ENCODE measurements around the gene OSBPL8. TPM values are rescaled to one million over a fixed set of nuclear protein-coding genes. Genes with fewer than 3 reads are reported as not detected.
"Not testable (repeated sequence)": the region's sequence is repeated elsewhere in the genome, so short reads cannot be mapped to it uniquely, and the experiment has no call there.

Gene OSBPL8
- total and polyA plus RNA-seq, 9 of the 15 experiments (the other 6 are each of a cell fraction or from before 2014, with no cell fraction given) = 17.4 to 82.7 (median 42.8) TPM

- POLR2A ChIA-PET = no interaction called here
Measured at GRCh38 chr12:76478045-76478444, 81.5 kb downstream of the OSBPL8 start.

GRCh38 chr12:76472862-76473261, 86.7 kb downstream of the OSBPL8 start:
- H3K27ac ChIP-seq (ENCODE audit: extremely low read depth, low read depth, low read length); H3K36me3 ChIP-seq (ENCODE audit: control insufficient read depth, insufficient read depth, low read length); H3K9me1 ChIP-seq (ENCODE audit: control insufficient read depth, insufficient read depth, low read length); H4K20me1 ChIP-seq (replicated peaks; ENCODE audit: control insufficient read depth, insufficient read depth, low read length); H3K9me3 ChIP-seq (replicated peaks; ENCODE audit: control insufficient read depth, insufficient read depth, low read depth, low read length); H3K4me2 ChIP-seq (ENCODE audit: insufficient read depth, low read length); H3K4me3 ChIP-seq; BruUV-seq (replicated peaks); CTCF ChIA-PET (ENCODE audit: low intra/inter-chr PET ratio); in situ Hi-C loops (cut with MboI); H2AFZ ChIP-seq (ENCODE audit: low read depth, low read length); POLR2A ChIA-PET; H3K9ac ChIP-seq (ENCODE audit: insufficient read depth in 1 of 2, low read depth in 2 of 2, low read length in 2 of 2); ATAC-seq; FAIRE-seq; H3K27me3 ChIP-seq (ENCODE audit: control insufficient read depth in 2 of 2, insufficient read depth in 2 of 2, low read length in 2 of 2): not testable (repeated sequence)
- TF ChIP-seq RFX1 (IDR thresholded peaks at IDR 0.05) (peak; percentile 31; the same call in 1 of the 2 replicates), NFIC (IDR thresholded peaks at IDR 0.05) (peak; percentile 65), RAD21 (CRISPR knock-in tag; conservative IDR thresholded peaks at IDR 0.05 in 1 of 2, IDR thresholded peaks at IDR 0.05 in 1 of 2) (peak; percentile 9 to 56; a peak in 2 of 4 replicates), CTCF (IDR thresholded peaks at IDR 0.05 in 2 of 3, conservative IDR thresholded peaks at IDR 0.05 in 1 of 3; ENCODE audit: insufficient read depth in 2 of 3, low read depth in 1 of 3, low read length in 3 of 3) (peak; percentile 10 to 22 (median 18); a peak in 2 of 6 replicates), ZBTB33 (CRISPR knock-in tag; IDR thresholded peaks at IDR 0.05) (peak; percentile 98)
- Histone ChIP-seq H3K4me1 (replicated peaks in 1 of 2; ENCODE audit: control insufficient read depth in 2 of 2, insufficient read depth in 2 of 2, low read length in 2 of 2) (peaks cover 0 to 23% of the 10 kb centered on the region in 2 experiments; a peak in 2 of 5 replicates), H3K79me2 (ENCODE audit: control insufficient read depth, insufficient read depth, low read length) (peaks cover 41% of the 10 kb centered on the region)
- 56% methylated on average over 4 of the region's 8 CpGs for WGBS (ENCODE audit: insufficient coverage, low coverage, missing lambda C conversion rate)
- DNase-seq (ENCODE audit: extremely low read depth in 1 of 4, low spot score in 3 of 4) = peak in 1 of 4 experiments; percentile 23
- intact Hi-C loops (cut with micrococcal nuclease) = loop anchor here (5.0 kb wide), 2 partner anchors 84 to 114 kb away; partner anchors contain the start of gene OSBPL8

More at GRCh38 chr12:76478045-76478444, 81.5 kb downstream of the OSBPL8 start:
- TF ChIP-seq KDM5B (IDR thresholded peaks at IDR 0.05; ENCODE audit: insufficient replicate concordance, low read depth, low read length) = no peak
- TF ChIP-seq ZNF140 (CRISPR knock-in tag; IDR thresholded peaks at IDR 0.05) = no peak
- no peak for TF ChIP-seq HNRNPK (IDR thresholded peaks at IDR 0.05; ENCODE audit: low read depth, low read length, poor library complexity, severe bottlenecking)
- no peak for TF ChIP-seq DIDO1 (tag; IDR thresholded peaks at IDR 0.05; ENCODE audit: low read depth)
- TF ChIP-seq ZNF174 (CRISPR knock-in tag; IDR thresholded peaks at IDR 0.05) = no peak
- in situ Hi-C loops (cut with MboI) (no loop called here), intact Hi-C loops (cut with micrococcal nuclease) (no loop called here)
- H3K79me2 ChIP-seq (ENCODE audit: control insufficient read depth, insufficient read depth, low read length) = peaks cover 21% of the 10 kb centered on the region; the same call in 2 of the 3 replicates
- 75% methylated on average over 5 of the region's 5 CpGs for WGBS (ENCODE audit: insufficient coverage, low coverage, missing lambda C conversion rate)
- H3K36me3 ChIP-seq (ENCODE audit: control insufficient read depth, insufficient read depth, low read length) = no peaks in the 10 kb centered on the region
- no peak overlapping the region for H3K4me2 ChIP-seq (ENCODE audit: insufficient read depth, low read length)
- no peak overlapping the region for H3K27ac ChIP-seq (ENCODE audit: extremely low read depth, low read depth, low read length)
- no peaks in the 10 kb centered on the region for H3K9me3 ChIP-seq (replicated peaks; ENCODE audit: control insufficient read depth, insufficient read depth, low read depth, low read length)
- CTCF ChIA-PET (ENCODE audit: low intra/inter-chr PET ratio) = no interaction called here
- ATAC-seq (0 out of 3 replicates have a peak, but pooled peaks have one; percentile 31), FAIRE-seq (no peak), DNase-seq (ENCODE audit: extremely low read depth in 1 of 4, low spot score in 3 of 4) (no peak)
- no peaks in the 10 kb centered on the region for H3K27me3 ChIP-seq (ENCODE audit: control insufficient read depth in 2 of 2, insufficient read depth in 2 of 2, low read length in 2 of 2)
- H4K20me1 ChIP-seq (replicated peaks; ENCODE audit: control insufficient read depth, insufficient read depth, low read length) = no peaks in the 10 kb centered on the region
- no peak overlapping the region for H3K4me3 ChIP-seq
- peaks cover 0 to 8% of the 10 kb centered on the region in 2 experiments; a peak in 2 of 5 replicates for H3K4me1 ChIP-seq (replicated peaks in 1 of 2; ENCODE audit: control insufficient read depth in 2 of 2, insufficient read depth in 2 of 2, low read length in 2 of 2)
- no TSS peak for BruUV-seq (replicated peaks)
- H2AFZ ChIP-seq (ENCODE audit: low read depth, low read length) = no peak overlapping the region
- no peak overlapping the region for H3K9ac ChIP-seq (ENCODE audit: insufficient read depth in 1 of 2, low read depth in 2 of 2, low read length in 2 of 2)
- H3K9me1 ChIP-seq (ENCODE audit: control insufficient read depth, insufficient read depth, low read length) = no peaks in the 10 kb centered on the region
